Smooth muscle cell (in vitro differentiated cells): ENCODE data around the gene TRERF1. TPM values are rescaled to one million over a fixed set of nuclear protein-coding genes. Genes with fewer than 3 reads are reported as not detected.

Experiments
- DNase-seq: peaks from one replicate; lab custom pipeline; 2025; ENCODE audit not compliant: unreplicated experiment; lab: John Stamatoyannopoulos, UW
- H2AFZ ChIP-seq: fragments of 200-600 bp; sonication (generic); 2 replicates; pipeline ENCODE4 v1.6.0; 2016; ENCODE audit warnings: antibody characterized with exemption, low read depth, mild to moderate bottlenecking
- H3F3A ChIP-seq: fragments of 200-600 bp; sonication (generic); 2 replicates; pipeline ENCODE4 v1.6.0; 2017; ENCODE audit warnings: antibody characterized with exemption, low read depth
- H3K27ac ChIP-seq: fragments of 200-600 bp; sonication (generic); 2 replicates; pipeline ENCODE4 v1.5.1; 2016; ENCODE audit warnings: low read depth, mild to moderate bottlenecking
- H3K27me3 ChIP-seq: fragments of 200-600 bp; sonication (generic); 2 replicates; pipeline ENCODE4 v1.6.1; 2016; ENCODE audit warnings: low read depth, mild to moderate bottlenecking
- H3K36me3 ChIP-seq: fragments of 200-600 bp; sonication (generic); 2 replicates; pipeline ENCODE4 v1.5.1; 2016; ENCODE audit warnings: low read depth
- H3K4me1 ChIP-seq: fragments of 200-600 bp; sonication (generic); 2 replicates; pipeline ENCODE4 v1.5.1; 2016; ENCODE audit warnings: low read depth
- H3K4me2 ChIP-seq: fragments of 200-600 bp; sonication (generic); 2 replicates; pipeline ENCODE4 v1.6.0; 2016; ENCODE audit warnings: mild to moderate bottlenecking
- H3K4me3 ChIP-seq: fragments of 200-600 bp; sonication (generic); 2 replicates; pipeline ENCODE4 v1.5.1; 2016; ENCODE audit warnings: mild to moderate bottlenecking
- H3K79me2 ChIP-seq: fragments of 200-600 bp; sonication (generic); 2 replicates; pipeline ENCODE4 v1.6.0; 2016; ENCODE audit warnings: low read depth, mild to moderate bottlenecking
- H3K9ac ChIP-seq: fragments of 200-600 bp; sonication (generic); 2 replicates; pipeline ENCODE4 v1.6.0; 2016; ENCODE audit warnings: low read depth
- H3K9me3 ChIP-seq: fragments of 200-600 bp; sonication (generic); replicated peaks from 2 replicates; pipeline ENCODE4 v1.5.1; 2016; ENCODE audit warnings: low read depth
- H4K20me1 ChIP-seq: fragments of 200-600 bp; sonication (generic); 2 replicates; pipeline ENCODE4 v1.6.0; 2016; ENCODE audit warnings: low read depth
- WGBS: methylation state at CpG from one replicate; pipeline ENCODE4 v1.1.7; 2016; ENCODE audit warnings: low lambda C conversion rate; 5-methylcytosine and 5-hydroxymethylcytosine counted together
- polyA plus RNA-seq: library from polyadenylated mRNA; unstranded; fragments of >200 nt; fragmentation: Nextera tagmentation; extraction: Ambion mirVana; gene quantifications from 2 replicates; pipeline ENCODE4 v1.2.1, GENCODE V29; 2016
- total RNA-seq: library from RNA; depleted of rRNA; stranded (reverse); fragments of >200 nt; gene quantifications from 2 replicates; pipeline ENCODE4 v1.2.3, GENCODE V29; 2014
- TF ChIP-seq, protein P1 (sequence below): fragments of 200-600 bp; sonication (generic); IDR thresholded peaks from 2 replicates; pipeline ENCODE4 v1.5.1; 2017; ENCODE audit warnings: borderline replicate concordance, mild to moderate bottlenecking, antibody characterized with exemption; ENCODE audit not compliant: insufficient read depth, poor library complexity, severe bottlenecking

The TRERF1 gene
- total and polyA plus RNA-seq, 2 experiments from 2014 or later, result 3.5 to 5.3 TPM

DNA sequence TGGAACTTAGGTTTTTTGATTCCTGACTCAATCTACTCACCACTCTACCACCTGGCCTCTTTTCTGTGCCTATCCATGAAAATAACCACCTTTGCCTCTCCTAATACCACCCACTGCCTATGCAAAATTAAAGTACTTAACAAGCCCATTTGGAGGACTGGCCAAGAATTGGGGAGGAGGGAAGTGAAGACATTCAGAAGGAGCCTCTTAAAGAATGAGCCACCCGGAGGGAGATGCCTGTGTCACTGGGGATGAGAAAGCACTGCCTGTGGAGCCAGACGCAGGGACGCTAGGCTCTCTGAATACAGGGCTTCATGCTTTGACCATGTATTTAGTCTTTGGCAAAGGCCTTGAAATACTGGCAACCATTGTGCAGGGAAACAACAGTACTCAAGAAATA, 194.1 kb downstream of the TRERF1 start:
- no peaks in the 10 kb centered on the region for H3K27me3 ChIP-seq
- no peaks in the 10 kb centered on the region for H3F3A ChIP-seq
- H3K4me1 ChIP-seq, result no peaks in the 10 kb centered on the region
- no peak overlapping the region for H3K4me3 ChIP-seq
- 64% methylated on average over 3 of the region's 3 CpGs for WGBS
- H3K4me2 ChIP-seq, result no peak overlapping the region
- no peak overlapping the region for H2AFZ ChIP-seq
- H3K27ac ChIP-seq, result no peak overlapping the region
- TF ChIP-seq, protein P1, sequence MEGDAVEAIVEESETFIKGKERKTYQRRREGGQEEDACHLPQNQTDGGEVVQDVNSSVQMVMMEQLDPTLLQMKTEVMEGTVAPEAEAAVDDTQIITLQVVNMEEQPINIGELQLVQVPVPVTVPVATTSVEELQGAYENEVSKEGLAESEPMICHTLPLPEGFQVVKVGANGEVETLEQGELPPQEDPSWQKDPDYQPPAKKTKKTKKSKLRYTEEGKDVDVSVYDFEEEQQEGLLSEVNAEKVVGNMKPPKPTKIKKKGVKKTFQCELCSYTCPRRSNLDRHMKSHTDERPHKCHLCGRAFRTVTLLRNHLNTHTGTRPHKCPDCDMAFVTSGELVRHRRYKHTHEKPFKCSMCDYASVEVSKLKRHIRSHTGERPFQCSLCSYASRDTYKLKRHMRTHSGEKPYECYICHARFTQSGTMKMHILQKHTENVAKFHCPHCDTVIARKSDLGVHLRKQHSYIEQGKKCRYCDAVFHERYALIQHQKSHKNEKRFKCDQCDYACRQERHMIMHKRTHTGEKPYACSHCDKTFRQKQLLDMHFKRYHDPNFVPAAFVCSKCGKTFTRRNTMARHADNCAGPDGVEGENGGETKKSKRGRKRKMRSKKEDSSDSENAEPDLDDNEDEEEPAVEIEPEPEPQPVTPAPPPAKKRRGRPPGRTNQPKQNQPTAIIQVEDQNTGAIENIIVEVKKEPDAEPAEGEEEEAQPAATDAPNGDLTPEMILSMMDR, result no peak
- no peaks in the 10 kb centered on the region for H3K9me3 ChIP-seq
- DNase-seq, result no peak
- no peaks in the 10 kb centered on the region for H3K79me2 ChIP-seq
- H3K9ac ChIP-seq, result no peak overlapping the region
- no peaks in the 10 kb centered on the region for H3K36me3 ChIP-seq
- H4K20me1 ChIP-seq, result no peaks in the 10 kb centered on the region

- H3K4me3 ChIP-seq, result no peak overlapping the region
- no peak for DNase-seq
- H3K79me2 ChIP-seq, result no peaks in the 10 kb centered on the region
- no peak overlapping the region for H3K4me2 ChIP-seq
- no peaks in the 10 kb centered on the region for H3K9me3 ChIP-seq
- no peaks in the 10 kb centered on the region for H3K36me3 ChIP-seq
- no peaks in the 10 kb centered on the region for H3K27me3 ChIP-seq
- H3K9ac ChIP-seq, result no peak overlapping the region
- no peaks in the 10 kb centered on the region for H3K4me1 ChIP-seq
- H3K27ac ChIP-seq, result no peak overlapping the region
- TF ChIP-seq, protein P1, result no peak
- H4K20me1 ChIP-seq, result no peaks in the 10 kb centered on the region
- H3F3A ChIP-seq, result no peaks in the 10 kb centered on the region
- H2AFZ ChIP-seq, result no peak overlapping the region
- WGBS, result 59% methylated on average over 3 of the region's 3 CpGs
Measured at GRCh38 chr6:42257063-42257462, 194.7 kb downstream of the TRERF1 start.

DNA sequence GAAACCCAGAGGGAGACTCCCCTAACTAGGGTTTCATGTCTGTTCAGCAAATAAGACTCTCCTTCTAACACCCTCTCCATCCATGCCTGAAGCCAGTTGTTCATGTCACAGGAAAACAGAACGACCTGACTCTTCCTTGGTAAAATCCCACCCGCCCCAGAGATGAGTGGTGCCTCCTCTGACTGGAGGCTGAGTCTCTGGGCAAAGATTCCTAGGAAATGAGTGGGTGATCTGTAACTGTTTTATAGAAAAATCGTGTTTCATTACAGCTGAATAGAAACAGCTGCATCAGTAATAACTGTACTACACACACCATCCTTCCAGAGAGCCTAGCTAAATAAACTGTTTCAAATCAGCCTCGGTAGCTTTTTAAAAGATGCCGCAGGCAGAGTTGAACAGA, 196.7 kb downstream of the TRERF1 start:
- Histone ChIP-seq H3K79me2 (no peaks in the 10 kb centered on the region), H4K20me1 (no peaks in the 10 kb centered on the region), H3K27me3 (no peaks in the 10 kb centered on the region), H3K27ac (no peak overlapping the region), H3K36me3 (no peaks in the 10 kb centered on the region), H3K9me3 (no peaks in the 10 kb centered on the region), H2AFZ (no peak overlapping the region), H3F3A (no peaks in the 10 kb centered on the region), H3K4me3 (no peak overlapping the region), H3K4me2 (no peak overlapping the region), H3K9ac (no peak overlapping the region), H3K4me1 (peaks cover 4% of the 10 kb centered on the region)
- no peak for DNase-seq
- WGBS, result 88% methylated on average over 5 of the region's 5 CpGs
- TF ChIP-seq, protein P1, result no peak

DNA sequence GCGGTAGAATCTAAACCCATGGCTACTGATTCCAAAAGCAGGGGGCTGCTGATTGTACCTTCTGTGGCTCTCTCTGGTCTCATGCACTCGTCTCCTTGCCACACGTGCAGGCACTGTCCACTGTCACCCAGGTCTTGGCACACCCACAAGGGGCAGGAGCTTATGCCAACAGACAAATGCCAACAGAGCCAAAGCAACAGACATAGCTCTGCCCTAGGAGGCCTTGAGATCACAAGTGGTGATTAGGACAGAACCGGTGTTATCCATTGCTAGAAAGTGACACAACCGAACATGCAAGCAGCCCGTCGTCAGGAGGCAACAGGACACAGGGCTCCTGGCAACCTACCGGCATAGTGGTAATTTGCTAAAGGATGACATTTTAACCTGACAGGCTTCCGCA, 197.2 kb downstream of the TRERF1 start:
- WGBS, result 96% methylated on average over 9 of the region's 9 CpGs
- no peak overlapping the region for H3K9ac ChIP-seq
- no peaks in the 10 kb centered on the region for H3K9me3 ChIP-seq
- H3K27ac ChIP-seq, result no peak overlapping the region
- H4K20me1 ChIP-seq, result no peaks in the 10 kb centered on the region
- H3K4me1 ChIP-seq, result peaks cover 4% of the 10 kb centered on the region
- no peak overlapping the region for H3K4me3 ChIP-seq
- no peak overlapping the region for H3K4me2 ChIP-seq
- H3F3A ChIP-seq, result no peaks in the 10 kb centered on the region
- no peaks in the 10 kb centered on the region for H3K36me3 ChIP-seq
- H3K27me3 ChIP-seq, result no peaks in the 10 kb centered on the region
- DNase-seq, result no peak
- TF ChIP-seq, protein P1, result no peak
- H3K79me2 ChIP-seq, result no peaks in the 10 kb centered on the region
- H2AFZ ChIP-seq, result no peak overlapping the region
